HCT116 (cell line): ENCODE results near the gene ZNF76. TPM values are rescaled to one million over a fixed set of nuclear protein-coding genes. Genes with fewer than 3 reads are reported as not detected.
A peak's percentile ranks its signal among the peaks of the same experiment; 100 is the strongest.

Experiments used
- ATAC-seq: fragments of 200-7000 bp; cut with Tn5 transposase; 2 replicates; pipeline ENCODE4 v1.9.1; 2020; ENCODE audit warnings: mild to moderate bottlenecking, moderate library complexity
- BruUV-seq: library from RNA; stranded (reverse); fragments of 400-500 nt; replicated peaks from 2 replicates; lab custom pipeline; 2021; lab: Mats Ljungman, UMichigan
- CTCF ChIA-PET: fragments of 300-600 bp; sonication (Branson Sonifier 250); formaldehyde crosslinking; loops from one replicate; lab custom pipeline; 2021; ENCODE audit warnings: antibody characterized with exemption; lab: Charles Lee
- POLR2A ChIA-PET: fragments of 300-600, 350-600 bp; sonication (Branson Sonifier 250); formaldehyde crosslinking; loops from one replicate; lab custom pipeline; 2021; ENCODE audit warnings: antibody characterized with exemption; lab: Charles Lee
- RAD21 ChIA-PET, 2 experiments: fragments of 300-600 bp; sonication (Branson Sonifier 250); formaldehyde crosslinking; loops; one replicate each; lab custom pipeline; 2023; ENCODE audit warnings: low total read pairs in 2 of 2; ENCODE audit not compliant: uncharacterized antibody in 2 of 2, unreplicated experiment in 2 of 2, low non-redundant PET in 1 of 2; lab: Charles Lee
- DNase-seq: peaks from one replicate; pipeline ENCODE4 v3.0.0-alpha.2; 2010; ENCODE audit warnings: low read depth, low spot score
- H2AFZ ChIP-seq: fragments of 200-600 bp; shearing (Covaris generic), sonication (generic); 2 replicates; pipeline ENCODE4 v1.6.1; 2017; ENCODE audit warnings: low read depth, mixed run types, mixed read lengths, antibody characterized with exemption, low read length; ENCODE audit not compliant: poor library complexity, severe bottlenecking
- H3K27ac ChIP-seq: 2 replicates; pipeline ENCODE4 v1.5.1; 2012; ENCODE audit warnings: low read depth, low read length
- H3K27me3 ChIP-seq: fragments of 200-600 bp; sonication (generic); 2 replicates; pipeline ENCODE4 v1.6.1; 2016; ENCODE audit warnings: mixed run types, low read length, mixed read lengths; ENCODE audit not compliant: insufficient read depth
- H3K36me3 ChIP-seq, 2 experiments: fragments of 200-500 bp in 1 of 2; fragments of 200-600 bp in 1 of 2; sonication (Bioruptor generic) in 1 of 2; sonication (generic) in 1 of 2; 2 replicates each; pipeline versions ENCODE4 v1.5.1 to v1.6.1; 2014 to 2016; ENCODE audit warnings: low read length in 2 of 2, inconsistent platforms in 1 of 2, mixed read lengths in 1 of 2, mixed run types in 1 of 2; ENCODE audit not compliant: insufficient read depth in 2 of 2, control insufficient read depth in 1 of 2
- H3K4me1 ChIP-seq, 2 experiments: fragments of 200-600 bp in 1 of 2; sonication (generic) in 1 of 2; 2 replicates each; pipeline versions ENCODE4 v1.5.1 to v1.6.1; 2012 to 2017; ENCODE audit warnings: low read length in 2 of 2, inconsistent platforms in 1 of 2, mild to moderate bottlenecking in 1 of 2, mixed read lengths in 1 of 2, mixed run types in 1 of 2, moderate library complexity in 1 of 2; ENCODE audit not compliant: insufficient read depth in 2 of 2, control insufficient read depth in 1 of 2
- H3K4me2 ChIP-seq: fragments of 200-600 bp; sonication (generic); 2 replicates; pipeline ENCODE4 v1.6.1; 2017; ENCODE audit warnings: mixed run types, low read length, mixed read lengths
- H3K4me3 ChIP-seq, 2 experiments: fragments of 200-600 bp in 1 of 2; sonication (generic) in 1 of 2; replicated peaks in 1 of 2; 2 replicates each; pipeline ENCODE4 v1.5.1; 2011 to 2016; ENCODE audit warnings: low read length in 2 of 2, control low read depth in 1 of 2, low read depth in 1 of 2, mild to moderate bottlenecking in 1 of 2, mixed read lengths in 1 of 2, mixed run types in 1 of 2
- H3K79me2 ChIP-seq: fragments of 200-600 bp; sonication (generic); 2 replicates; pipeline ENCODE4 v1.6.1; 2017; ENCODE audit warnings: mild to moderate bottlenecking, mixed run types, low read length, moderate library complexity, mixed read lengths; ENCODE audit not compliant: insufficient read depth
- H3K9ac ChIP-seq: fragments of 200-600 bp; sonication (generic); 2 replicates; pipeline ENCODE4 v1.6.1; 2016; ENCODE audit warnings: low read length, mixed read lengths
- H3K9me2 ChIP-seq: fragments of 200-600 bp; sonication (generic), shearing (Covaris generic); 2 replicates; pipeline ENCODE4 v1.6.1; 2017; ENCODE audit warnings: mixed run types, mild to moderate bottlenecking, moderate library complexity; ENCODE audit not compliant: insufficient read depth
- H3K9me3 ChIP-seq, 2 experiments: fragments of 200-500 bp in 1 of 2; fragments of 200-600 bp in 1 of 2; sonication (Bioruptor generic) in 1 of 2; sonication (generic) in 1 of 2; 2 replicates each; pipeline ENCODE4 v1.6.1; 2014 to 2017; ENCODE audit warnings: low read length in 2 of 2, mixed read lengths in 2 of 2, inconsistent platforms in 1 of 2, low read depth in 1 of 2, mild to moderate bottlenecking in 1 of 2, mixed run types in 1 of 2, moderate library complexity in 1 of 2; ENCODE audit not compliant: control insufficient read depth in 1 of 2, insufficient read depth in 1 of 2
- H4K20me1 ChIP-seq: fragments of 200-600 bp; sonication (generic), shearing (Covaris generic); 2 replicates; pipeline ENCODE4 v1.6.1; 2017; ENCODE audit warnings: mixed run types, mild to moderate bottlenecking, moderate library complexity; ENCODE audit not compliant: insufficient read depth
- ELF1 ChIP-seq: IDR thresholded peaks from 2 replicates; pipeline ENCODE4 v1.6.1; 2012; ENCODE audit warnings: low read depth, borderline replicate concordance
- EZH2phosphoT487 ChIP-seq: fragments of 200-600 bp; IDR thresholded peaks from 2 replicates; pipeline ENCODE4 v1.6.1; 2018; ENCODE audit warnings: antibody characterized with exemption, borderline replicate concordance
- FOSL1 ChIP-seq: IDR thresholded peaks from 2 replicates; pipeline ENCODE4 v1.6.1; 2012; ENCODE audit warnings: low read depth
- JUND ChIP-seq: IDR thresholded peaks from 2 replicates; pipeline ENCODE4 v1.6.1; 2012
- POLR2AphosphoS5 ChIP-seq: IDR thresholded peaks from 2 replicates; pipeline ENCODE4 v1.6.1; 2011; ENCODE audit warnings: mild to moderate bottlenecking, low read depth, low read length, moderate library complexity
- SP1 ChIP-seq: IDR thresholded peaks from 2 replicates; pipeline ENCODE4 v1.6.1; 2012; ENCODE audit warnings: low read depth
- YY1 ChIP-seq: IDR thresholded peaks from 2 replicates; pipeline ENCODE4 v1.6.1; 2011; ENCODE audit warnings: low read length, low read depth, moderate library complexity, mild to moderate bottlenecking; ENCODE audit not compliant: insufficient replicate concordance; ENCODE audit errors: extremely low read depth
- intact Hi-C: fragments of 100-400 bp; cut with micrococcal nuclease; formaldehyde crosslinking; loops from 2 replicates; pipeline ENCODE4 v1.10.0; 2022
- total RNA-seq: library from RNA; stranded (reverse); gene quantifications from one replicate; pipeline ENCODE4 v1.2.1, GENCODE V29; 2021; ENCODE audit not compliant: unreplicated experiment
- TF ChIP-seq, protein P1 (sequence below), 3 experiments: fragments of 200-600 bp in 1 of 3; sonication (generic) in 1 of 3; IDR thresholded peaks in 2 of 3; conservative IDR thresholded peaks in 1 of 3; 2 replicates each; pipeline ENCODE4 v1.5.1; 2012 to 2017; ENCODE audit warnings: low read depth in 2 of 3, low read length in 2 of 3, antibody characterized with exemption in 1 of 3, borderline replicate concordance in 1 of 3, control low read depth in 1 of 3, mild to moderate bottlenecking in 1 of 3, mixed read lengths in 1 of 3, mixed run types in 1 of 3, moderate library complexity in 1 of 3; ENCODE audit not compliant: insufficient read depth in 1 of 3

The ZNF76 gene
- total RNA-seq, 1 experiment from 2014 or later = 47.5 TPM

DNA sequence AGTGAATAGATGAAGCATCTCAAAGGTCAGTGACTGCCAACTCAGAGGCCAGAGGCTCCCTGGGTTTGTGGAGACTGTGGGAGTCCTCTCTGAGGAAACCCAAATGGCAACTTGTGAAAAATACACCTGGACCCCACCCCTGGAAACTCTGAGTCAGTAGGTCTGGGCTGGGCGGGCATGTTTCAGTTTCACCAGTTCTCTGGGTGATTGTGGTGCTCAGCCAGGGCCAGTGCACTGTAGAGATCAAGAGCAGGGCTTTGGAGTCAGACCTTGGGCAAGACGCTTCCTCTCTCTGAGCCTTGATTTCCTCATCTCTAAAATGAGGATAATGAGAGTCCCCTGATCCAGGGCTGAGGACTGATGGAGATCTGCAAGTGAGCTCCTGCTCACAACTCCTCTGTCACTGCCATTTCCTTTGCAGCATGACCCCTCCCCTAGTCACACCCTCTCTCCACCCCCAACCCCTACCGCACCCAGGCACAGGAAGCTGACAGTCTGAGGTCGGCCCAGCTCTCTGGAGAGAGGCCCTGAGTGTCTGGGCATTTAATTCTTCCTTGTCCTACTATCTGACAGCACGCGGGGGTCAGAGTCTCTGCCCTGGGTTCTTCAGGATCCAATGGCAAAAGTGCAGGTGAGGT, 43.2 kb downstream of the ZNF76 start:
- H3K4me1 ChIP-seq = peaks cover 19 to 45% of the 10 kb centered on the region in 2 experiments
- no peaks in the 10 kb centered on the region for H3K9me2 ChIP-seq
- BruUV-seq = no TSS peak
- H3K4me2 ChIP-seq = peak overlapping the region; percentile 66
- peak overlapping the region; percentile 25; the same call in 1 of the 2 replicates for H3K27ac ChIP-seq
- H4K20me1 ChIP-seq = no peaks in the 10 kb centered on the region
- POLR2A ChIA-PET = no interaction called here
- intact Hi-C loops = no loop called here
- no peaks in the 10 kb centered on the region for H3K27me3 ChIP-seq
- H3K9me3 ChIP-seq = no peaks in the 10 kb centered on the region
- peaks cover 17% of the 10 kb centered on the region; the same call in 1 of the 2 replicates for H3K79me2 ChIP-seq
- no peaks in the 10 kb centered on the region for H3K36me3 ChIP-seq
- CTCF ChIA-PET = interaction anchor here (0.7 to 1.5 kb wide), 3 partner anchors 29 to 146 kb away, joined by 3 to 6 read pairs (median 4); partner anchors contain the start of gene PPARD
- no peak overlapping the region for H2AFZ ChIP-seq
- peak; percentile 31 for DNase-seq
- peak overlapping the region; percentile 39 for H3K9ac ChIP-seq
- TF ChIP-seq FOSL1 (peak; percentile 76), EZH2phosphoT487 (no peak), POLR2AphosphoS5 (peak; percentile 31; the same call in 1 of the 2 replicates), YY1 (peak; percentile 18), JUND (peak; percentile 62), ELF1 (no peak), SP1 (peak; percentile 51; the same call in 1 of the 2 replicates)
- TF ChIP-seq, protein P1, sequence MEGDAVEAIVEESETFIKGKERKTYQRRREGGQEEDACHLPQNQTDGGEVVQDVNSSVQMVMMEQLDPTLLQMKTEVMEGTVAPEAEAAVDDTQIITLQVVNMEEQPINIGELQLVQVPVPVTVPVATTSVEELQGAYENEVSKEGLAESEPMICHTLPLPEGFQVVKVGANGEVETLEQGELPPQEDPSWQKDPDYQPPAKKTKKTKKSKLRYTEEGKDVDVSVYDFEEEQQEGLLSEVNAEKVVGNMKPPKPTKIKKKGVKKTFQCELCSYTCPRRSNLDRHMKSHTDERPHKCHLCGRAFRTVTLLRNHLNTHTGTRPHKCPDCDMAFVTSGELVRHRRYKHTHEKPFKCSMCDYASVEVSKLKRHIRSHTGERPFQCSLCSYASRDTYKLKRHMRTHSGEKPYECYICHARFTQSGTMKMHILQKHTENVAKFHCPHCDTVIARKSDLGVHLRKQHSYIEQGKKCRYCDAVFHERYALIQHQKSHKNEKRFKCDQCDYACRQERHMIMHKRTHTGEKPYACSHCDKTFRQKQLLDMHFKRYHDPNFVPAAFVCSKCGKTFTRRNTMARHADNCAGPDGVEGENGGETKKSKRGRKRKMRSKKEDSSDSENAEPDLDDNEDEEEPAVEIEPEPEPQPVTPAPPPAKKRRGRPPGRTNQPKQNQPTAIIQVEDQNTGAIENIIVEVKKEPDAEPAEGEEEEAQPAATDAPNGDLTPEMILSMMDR (IDR thresholded peaks at IDR 0.05 in 2 of 3, conservative IDR thresholded peaks at IDR 0.05 in 1 of 3; ENCODE audit: borderline replicate concordance in 1 of 3, insufficient read depth in 1 of 3, low read depth in 2 of 3, low read length in 2 of 3) = no peak
- H3K4me3 ChIP-seq = peak overlapping the region in 1 of 2 experiments; percentile 31; a peak in 3 of 4 replicates
- RAD21 ChIA-PET = no interaction called here
- peak; percentile 70 for ATAC-seq
